Uterus (tissue), 4 donors: ENCODE results near the gene PRR35. TPM values are rescaled to one million over a fixed set of nuclear protein-coding genes. Genes with fewer than 3 reads are reported as not detected.

Experiments
- DNase-seq, 2 donors: peaks; one replicate each; pipeline ENCODE4 v3.0.0-alpha.2; 2019 to 2020
- H3K27ac ChIP-seq, 2 donors: fragments of 200-600 bp; sonication (generic); 1 replicate in 1 of 2; 2 replicates in 1 of 2; pipeline ENCODE4 v1.5.1; 2016 to 2018
- H3K27me3 ChIP-seq, 2 donors: fragments of 200-600 bp; sonication (generic); one replicate each; pipeline ENCODE4 v1.5.1; 2018 to 2019; ENCODE audit warnings: control low read depth in 1 of 2
- H3K36me3 ChIP-seq, 2 donors: fragments of 200-600 bp; sonication (generic); one replicate each; pipeline ENCODE4 v1.5.1; 2019; ENCODE audit warnings: control low read depth in 1 of 2
- H3K4me1 ChIP-seq, 2 donors: fragments of 200-600 bp; sonication (generic); one replicate each; pipeline ENCODE4 v1.5.1; 2018 to 2019; ENCODE audit warnings: control low read depth in 1 of 2
- H3K4me3 ChIP-seq, 2 donors: fragments of 200-600 bp; sonication (generic); 1 replicate in 1 of 2; 2 replicates in 1 of 2; pipeline ENCODE4 v1.5.1; 2018 to 2019; ENCODE audit warnings: mild to moderate bottlenecking in 1 of 2
- H3K9me3 ChIP-seq, 2 donors: fragments of 200-600 bp; sonication (generic); one replicate each; pipeline ENCODE4 v1.5.1; 2019; ENCODE audit warnings: control low read depth in 1 of 2
- CTCF ChIP-seq, 4 experiments: fragments of 200-600 bp in 2 of 4; fragments of 450-650 bp in 2 of 4; sonication (generic) in 2 of 4; IDR thresholded peaks; one replicate each; pipeline ENCODE4 v1.5.1; 2016 to 2019; ENCODE audit warnings: antibody characterized with exemption in 4 of 4, mild to moderate bottlenecking in 2 of 4, moderate library complexity in 1 of 4
- POLR2A ChIP-seq, 2 donors: fragments of 450-650 bp; IDR thresholded peaks; one replicate each; pipeline ENCODE4 v1.6.1; 2016; ENCODE audit warnings: antibody characterized with exemption in 2 of 2, mild to moderate bottlenecking in 1 of 2, moderate library complexity in 1 of 2
- intact Hi-C: fragments of 100-400 bp; cut with DNase I; formaldehyde crosslinking; loops from one replicate; pipeline ENCODE4 v1.15.1; 2023; ENCODE audit warnings: low total_unique reads
- total RNA-seq, 4 donors: library from RNA; depleted of rRNA in 3 of 4; stranded (reverse); fragments of >200 nt in 3 of 4; gene quantifications; one replicate each; pipeline versions ENCODE4 v1.1.0 to v1.2.4, GENCODE V29; 2014 to 2023
- donor health status: DM: yes; HTN: yes; CAD: no.

Gene PRR35
- total RNA-seq, 4 donors from 2014 or later: not detected

- H3K9me3 ChIP-seq: no peaks in the 10 kb centered on the region
- intact Hi-C loops: no loop called here
- no peak overlapping the region for H3K4me3 ChIP-seq
- no peaks in the 10 kb centered on the region for H3K27me3 ChIP-seq
- no peak for DNase-seq
- H3K27ac ChIP-seq: no peak overlapping the region
- H3K4me1 ChIP-seq: no peaks in the 10 kb centered on the region
- no peak for TF ChIP-seq CTCF (IDR thresholded peaks at IDR 0.05)
- no peak for TF ChIP-seq POLR2A (IDR thresholded peaks at IDR 0.05)
- H3K36me3 ChIP-seq: no peaks in the 10 kb centered on the region
Measured at GRCh38 chr16:548586-548985, 11.6 kb upstream of the PRR35 start.

DNA sequence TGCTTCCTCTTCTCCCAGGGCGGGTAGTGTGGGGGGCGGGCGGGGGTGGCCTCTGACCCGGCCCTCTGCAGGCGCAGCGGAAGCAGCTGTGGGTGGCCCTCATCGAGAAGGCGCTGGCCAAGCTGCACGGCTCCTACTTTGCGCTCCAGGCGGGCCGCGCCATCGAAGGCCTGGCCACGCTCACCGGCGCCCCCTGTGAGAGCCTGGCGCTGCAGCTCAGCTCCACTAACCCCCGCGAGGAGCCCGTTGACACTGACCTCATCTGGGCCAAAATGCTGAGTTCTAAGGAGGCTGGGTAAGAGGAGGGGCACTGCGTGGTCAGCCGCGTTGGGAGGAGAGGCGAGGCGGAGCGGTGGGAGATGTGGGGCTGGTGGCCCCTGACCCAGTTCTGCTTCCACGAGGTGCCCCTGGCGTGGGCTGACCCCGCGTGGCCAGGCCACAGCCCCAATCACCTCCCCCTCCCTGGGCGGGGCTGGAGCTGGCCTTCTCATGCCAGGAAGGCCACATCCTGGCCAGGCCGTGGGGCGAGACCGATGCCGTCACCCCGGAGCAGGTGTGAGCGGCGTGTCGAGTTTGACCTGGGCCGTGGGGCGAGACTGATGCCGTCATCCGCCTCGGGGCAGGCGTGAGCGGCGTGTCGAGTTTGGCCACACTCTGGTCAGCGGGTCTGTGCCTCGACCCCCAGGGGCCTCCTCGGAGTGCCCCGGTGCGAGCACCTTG lies 10.5 kb upstream of the PRR35 start:
- H3K36me3 ChIP-seq: no peaks in the 10 kb centered on the region
- H3K27ac ChIP-seq: no peak overlapping the region
- DNase-seq: no peak
- H3K9me3 ChIP-seq: no peaks in the 10 kb centered on the region
- H3K4me1 ChIP-seq: no peaks in the 10 kb centered on the region
- H3K27me3 ChIP-seq: no peaks in the 10 kb centered on the region
- intact Hi-C loops: no loop called here
- H3K4me3 ChIP-seq: no peak overlapping the region
- TF ChIP-seq CTCF (IDR thresholded peaks at IDR 0.05) (no peak), POLR2A (IDR thresholded peaks at IDR 0.05) (no peak)

GRCh38 chr16:551210-551609 lies 9.0 kb upstream of the PRR35 start:
- Histone ChIP-seq H3K4me3 (no peak overlapping the region), H3K4me1 (no peaks in the 10 kb centered on the region), H3K27me3 (no peaks in the 10 kb centered on the region), H3K9me3 (no peaks in the 10 kb centered on the region), H3K36me3 (no peaks in the 10 kb centered on the region), H3K27ac (no peak overlapping the region)
- TF ChIP-seq POLR2A (IDR thresholded peaks at IDR 0.05) (no peak), CTCF (IDR thresholded peaks at IDR 0.05) (no peak)
- intact Hi-C loops: no loop called here
- no peak for DNase-seq

DNA sequence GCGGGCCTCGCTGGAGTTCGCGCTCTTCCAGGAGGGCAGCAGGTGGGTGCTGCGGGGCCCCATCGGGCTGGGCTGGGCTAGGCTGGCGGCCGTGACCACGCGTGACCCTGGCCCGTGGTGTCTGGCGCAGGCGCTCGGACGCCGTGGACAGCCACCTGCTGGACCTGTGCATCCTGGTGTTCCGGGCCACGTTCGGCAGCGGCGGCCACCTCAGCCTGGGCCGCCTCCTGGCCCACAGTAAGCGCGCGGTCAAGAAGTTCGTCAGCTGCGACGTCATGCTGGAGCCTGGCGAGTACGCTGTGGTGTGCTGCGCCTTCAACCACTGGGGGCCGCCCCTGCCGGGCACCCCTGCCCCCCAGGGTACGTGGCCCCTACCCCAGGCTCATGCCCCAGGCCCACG lies 8.0 kb upstream of the PRR35 start:
- intact Hi-C loops: no loop called here
- no peaks in the 10 kb centered on the region for H3K36me3 ChIP-seq
- no peak overlapping the region for H3K27ac ChIP-seq
- no peak for TF ChIP-seq POLR2A (IDR thresholded peaks at IDR 0.05)
- no peak for TF ChIP-seq CTCF (IDR thresholded peaks at IDR 0.05)
- no peaks in the 10 kb centered on the region for H3K9me3 ChIP-seq
- DNase-seq: no peak
- no peaks in the 10 kb centered on the region for H3K4me1 ChIP-seq
- no peaks in the 10 kb centered on the region for H3K27me3 ChIP-seq
- H3K4me3 ChIP-seq: no peak overlapping the region

GRCh38 chr16:553601-554296 lies 6.4 kb upstream of the PRR35 start:
- H3K4me1 ChIP-seq: no peaks in the 10 kb centered on the region
- intact Hi-C loops: no loop called here
- no peak overlapping the region for H3K27ac ChIP-seq
- no peaks in the 10 kb centered on the region for H3K36me3 ChIP-seq
- no peaks in the 10 kb centered on the region for H3K9me3 ChIP-seq
- H3K27me3 ChIP-seq: no peaks in the 10 kb centered on the region
- no peak for DNase-seq
- TF ChIP-seq CTCF (IDR thresholded peaks at IDR 0.05): no peak
- H3K4me3 ChIP-seq: no peak overlapping the region
